KMS-11 (cell line): ENCODE results near the gene CAMK2G.
A peak's percentile ranks its signal among the peaks of the same experiment; 100 is the strongest.

ENCODE experiments used
- H2AFZ ChIP-seq: fragments of 200-600 bp; sonication (generic); 2 replicates; pipeline ENCODE4 v1.6.1; 2016; ENCODE audit warnings: antibody characterized with exemption, mixed run types, low read depth
- H3K27ac ChIP-seq: fragments of 200-600 bp; sonication (generic); 2 replicates; pipeline ENCODE4 v1.6.1; 2016; ENCODE audit warnings: mild to moderate bottlenecking, mixed run types
- H3K27me3 ChIP-seq: fragments of 200-600 bp; sonication (generic); 2 replicates; pipeline ENCODE4 v1.6.1; 2017; ENCODE audit warnings: mild to moderate bottlenecking, low read depth, mixed run types, moderate library complexity; ENCODE audit not compliant: insufficient read depth
- H3K36me3 ChIP-seq: fragments of 200-600 bp; sonication (generic); 2 replicates; pipeline ENCODE4 v1.6.1; 2017; ENCODE audit warnings: mild to moderate bottlenecking, mixed run types; ENCODE audit not compliant: insufficient read depth
- H3K4me1 ChIP-seq: fragments of 200-600 bp; sonication (generic); 2 replicates; pipeline ENCODE4 v1.6.1; 2016; ENCODE audit warnings: mild to moderate bottlenecking, low read depth, mixed run types; ENCODE audit not compliant: poor library complexity, severe bottlenecking
- H3K4me2 ChIP-seq: fragments of 200-600 bp; sonication (generic); 2 replicates; pipeline ENCODE4 v1.7.0; 2016; ENCODE audit warnings: mild to moderate bottlenecking, mixed run types
- H3K4me3 ChIP-seq: fragments of 200-600 bp; sonication (generic); IDR thresholded peaks from 2 replicates; pipeline ENCODE4 v1.6.1; 2017; ENCODE audit warnings: low read depth, low read length, mixed read lengths; ENCODE audit not compliant: insufficient read depth
- H3K79me2 ChIP-seq: fragments of 200-600 bp; sonication (generic); 2 replicates; pipeline ENCODE4 v1.6.1; 2016; ENCODE audit warnings: low read depth, mixed run types; ENCODE audit not compliant: insufficient read depth
- H3K9ac ChIP-seq: fragments of 200-600 bp; sonication (generic); 2 replicates; pipeline ENCODE4 v1.6.1; 2016; ENCODE audit warnings: mild to moderate bottlenecking, mixed run types
- H4K20me1 ChIP-seq: fragments of 200-600 bp; sonication (generic); 2 replicates; pipeline ENCODE4 v1.6.1; 2016; ENCODE audit warnings: mild to moderate bottlenecking, mixed run types; ENCODE audit not compliant: insufficient read depth
- CTCF ChIP-seq: fragments of 200-600 bp; sonication (generic); conservative IDR thresholded peaks from 2 replicates; pipeline ENCODE4 v1.6.1; 2017; ENCODE audit warnings: low read depth, mild to moderate bottlenecking, antibody characterized with exemption, low read length, moderate library complexity, mixed read lengths

The CAMK2G gene

GRCh38 chr10:73911553-73912004 lies 37.2 kb upstream of the CAMK2G start:
- TF ChIP-seq CTCF = no peak
- H3K4me3 ChIP-seq = no peak overlapping the region
- H3K79me2 ChIP-seq = no peaks in the 10 kb centered on the region
- no peaks in the 10 kb centered on the region for H3K4me1 ChIP-seq
- H3K4me2 ChIP-seq = no peak overlapping the region
- no peaks in the 10 kb centered on the region for H3K36me3 ChIP-seq
- H2AFZ ChIP-seq = no peak overlapping the region
- H3K27me3 ChIP-seq = peaks cover 6% of the 10 kb centered on the region
- H3K9ac ChIP-seq = no peak overlapping the region
- no peak overlapping the region for H3K27ac ChIP-seq
- no peaks in the 10 kb centered on the region for H4K20me1 ChIP-seq

GRCh38 chr10:73910764-73911552 lies 36.6 kb upstream of the CAMK2G start, which contains the start of gene PLAU:
TSS of gene PLAU (plus strand) at chr10:73911132. CDS start at chr10:73911556, 424 bp downstream.
- no peak within 1 kb of the TSS for H3K4me3 ChIP-seq
- no peaks in the 10 kb centered on the region for H4K20me1 ChIP-seq
- 0 out of 2 replicates have a peak within 1 kb of the TSS, but pooled peaks have one; percentile 19 for H3K4me2 ChIP-seq
- no peaks in the 10 kb centered on the region for H3K36me3 ChIP-seq
- no peak within 1 kb of the TSS for H2AFZ ChIP-seq
- no peaks in the 10 kb centered on the region for H3K79me2 ChIP-seq
- no peak within 1 kb of the TSS for H3K27ac ChIP-seq
- TF ChIP-seq CTCF = no peak
- H3K4me1 ChIP-seq = no peaks in the 10 kb centered on the region
- H3K9ac ChIP-seq = no peak within 1 kb of the TSS
- peaks cover 6% of the 10 kb centered on the region for H3K27me3 ChIP-seq

- no peak overlapping the region for H2AFZ ChIP-seq
- no peaks in the 10 kb centered on the region for H4K20me1 ChIP-seq
- H3K4me3 ChIP-seq = no peak overlapping the region
Measured at GRCh38 chr10:73910401-73910763, 36.0 kb upstream of the CAMK2G start.

GRCh38 chr10:73909540-73910115 lies 35.3 kb upstream of the CAMK2G start:
- Histone ChIP-seq H3K4me3 (no peak overlapping the region), H3K36me3 (no peaks in the 10 kb centered on the region), H3K27me3 (peaks cover 6% of the 10 kb centered on the region), H3K4me1 (no peaks in the 10 kb centered on the region), H3K4me2 (no peak overlapping the region), H3K9ac (no peak overlapping the region), H4K20me1 (no peaks in the 10 kb centered on the region), H2AFZ (no peak overlapping the region), H3K79me2 (no peaks in the 10 kb centered on the region), H3K27ac (no peak overlapping the region)
- no peak for TF ChIP-seq CTCF

More at GRCh38 chr10:73910401-73910763, 36.0 kb upstream of the CAMK2G start:
- TF ChIP-seq CTCF = no peak
- Histone ChIP-seq H3K79me2 (no peaks in the 10 kb centered on the region), H3K4me2 (0 out of 2 replicates have a peak overlapping the region, but pooled peaks have one; percentile 19), H3K27ac (no peak overlapping the region), H3K4me1 (no peaks in the 10 kb centered on the region), H3K36me3 (no peaks in the 10 kb centered on the region), H3K9ac (no peak overlapping the region), H3K27me3 (peaks cover 6% of the 10 kb centered on the region)
